Bone marrow (tissue), 2 donors: ENCODE results near the gene WDFY3.
"Not testable (repeated sequence)": the region's sequence is repeated elsewhere in the genome, so short reads cannot be mapped to it uniquely, and the experiment has no call there.

Experiments used
- DNase-seq, 2 donors: peaks; one replicate each; lab custom pipeline; 2025; lab: John Stamatoyannopoulos, UW

Gene WDFY3

GRCh38 chr4:84856468-84857049 is 109.9 kb downstream of the WDFY3 start:
- DNase-seq: no peak

- no peak for DNase-seq
Observed at GRCh38 chr4:84855774-84856173, 110.7 kb downstream of the WDFY3 start.

DNA sequence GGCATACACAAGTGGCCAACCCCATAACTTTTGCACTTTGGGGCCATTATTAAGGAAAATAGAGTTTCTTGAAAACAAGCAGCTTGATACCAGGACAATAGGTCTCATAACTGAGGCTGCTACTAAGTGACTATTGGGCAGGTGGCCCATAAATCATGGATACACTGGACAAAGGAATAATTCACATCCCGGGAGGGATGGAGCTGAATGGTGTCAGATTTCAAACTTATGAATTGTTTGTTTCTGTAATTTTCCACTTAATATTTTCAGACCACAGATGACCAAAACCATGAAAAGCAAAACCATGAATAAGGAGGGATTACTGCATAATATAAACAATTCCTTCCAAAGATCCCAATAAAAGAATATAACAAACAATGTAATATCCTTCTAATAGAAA is 114.4 kb downstream of the WDFY3 start:
- DNase-seq: no peak

- no peak for DNase-seq
Observed at GRCh38 chr4:84849051-84849640, 117.3 kb downstream of the WDFY3 start.

DNA sequence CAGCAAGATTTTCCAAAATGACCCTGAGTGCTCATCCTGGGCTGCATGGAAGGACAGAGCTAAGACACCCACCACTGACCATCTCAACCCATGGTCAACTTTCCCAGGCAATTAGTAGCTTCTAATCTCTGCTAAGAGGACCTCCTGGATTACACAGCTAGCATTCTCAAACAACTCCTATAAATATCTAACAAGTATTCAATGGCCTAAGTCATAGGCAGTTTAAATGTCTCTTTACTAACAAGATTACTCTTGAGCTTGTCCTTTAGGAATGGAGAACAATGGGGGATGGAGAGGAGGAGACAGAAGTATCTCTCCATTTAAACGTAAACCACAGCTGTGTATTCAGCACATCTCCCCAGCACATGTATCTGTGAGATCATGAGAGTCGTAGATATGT is 118.1 kb downstream of the WDFY3 start:
- DNase-seq: no peak

DNA sequence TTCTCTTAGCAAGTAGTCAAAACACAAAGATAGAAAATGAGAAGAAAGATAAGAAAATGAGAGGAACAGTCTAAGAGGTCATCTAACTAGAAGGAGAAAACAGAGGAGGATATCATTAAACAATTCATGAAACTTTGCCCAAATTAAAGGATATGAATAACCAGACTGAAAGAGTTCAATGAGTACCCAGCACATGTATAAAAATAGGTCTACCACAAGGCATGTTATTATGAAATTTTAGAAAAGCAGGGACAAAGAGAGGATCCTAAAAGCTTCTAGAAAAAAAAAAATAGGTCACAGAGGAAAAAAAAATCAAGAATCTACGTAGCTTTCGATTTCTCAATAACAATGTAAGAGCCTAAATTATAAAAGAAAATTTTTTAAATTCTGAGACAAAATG is 118.5 kb downstream of the WDFY3 start:
- no peak for DNase-seq

- no peak for DNase-seq
Observed at GRCh38 chr4:84846985-84847384, 119.5 kb downstream of the WDFY3 start.

GRCh38 chr4:84841435-84841834 is 125.1 kb downstream of the WDFY3 start:
- DNase-seq: no peak

- no peak for DNase-seq
Observed at GRCh38 chr4:84837751-84838150, 128.7 kb downstream of the WDFY3 start.

GRCh38 chr4:84829633-84830032 is 136.9 kb downstream of the WDFY3 start:
- DNase-seq: not testable (repeated sequence)

DNA sequence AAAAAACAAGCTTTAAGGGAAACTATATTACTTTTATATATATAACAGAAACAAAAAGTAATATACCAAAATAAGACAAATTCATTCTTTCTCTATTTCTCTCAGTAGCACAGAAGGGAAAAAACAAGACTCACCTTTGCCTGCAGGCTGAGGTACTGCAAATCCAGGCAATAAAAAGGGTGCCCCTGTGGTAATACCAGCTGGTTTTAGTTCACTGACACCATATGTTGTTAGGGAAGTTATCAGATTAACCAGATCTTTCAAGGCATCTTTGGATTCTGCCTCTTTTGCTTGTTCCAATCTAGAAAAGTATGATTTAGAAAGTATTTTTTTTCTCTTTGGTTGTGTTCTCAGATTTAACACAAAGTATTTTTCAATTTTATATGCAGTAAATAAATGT is 139.8 kb downstream of the WDFY3 start:
- DNase-seq: no peak

- DNase-seq: no peak
Observed at GRCh38 chr4:84825701-84826341, 140.7 kb downstream of the WDFY3 start.

DNA sequence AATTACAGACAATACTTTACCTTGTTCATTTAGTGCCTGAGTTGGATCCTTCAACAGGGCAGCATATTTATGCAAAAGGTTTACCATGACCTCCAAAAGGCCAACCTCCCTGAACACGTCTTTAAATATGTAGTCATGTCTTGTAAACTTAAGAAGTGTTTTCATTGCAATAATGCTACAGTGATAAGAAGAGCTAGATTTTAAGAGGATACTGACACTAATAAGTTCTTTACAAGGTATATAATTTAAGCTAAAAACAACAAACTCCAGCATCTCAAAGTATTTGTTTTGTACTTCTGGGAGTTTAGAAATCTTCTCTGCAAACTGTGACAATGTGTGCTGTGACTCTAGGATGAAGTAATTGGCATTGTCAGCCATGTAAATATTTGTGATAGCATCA is 145.4 kb downstream of the WDFY3 start:
- DNase-seq: no peak

DNA sequence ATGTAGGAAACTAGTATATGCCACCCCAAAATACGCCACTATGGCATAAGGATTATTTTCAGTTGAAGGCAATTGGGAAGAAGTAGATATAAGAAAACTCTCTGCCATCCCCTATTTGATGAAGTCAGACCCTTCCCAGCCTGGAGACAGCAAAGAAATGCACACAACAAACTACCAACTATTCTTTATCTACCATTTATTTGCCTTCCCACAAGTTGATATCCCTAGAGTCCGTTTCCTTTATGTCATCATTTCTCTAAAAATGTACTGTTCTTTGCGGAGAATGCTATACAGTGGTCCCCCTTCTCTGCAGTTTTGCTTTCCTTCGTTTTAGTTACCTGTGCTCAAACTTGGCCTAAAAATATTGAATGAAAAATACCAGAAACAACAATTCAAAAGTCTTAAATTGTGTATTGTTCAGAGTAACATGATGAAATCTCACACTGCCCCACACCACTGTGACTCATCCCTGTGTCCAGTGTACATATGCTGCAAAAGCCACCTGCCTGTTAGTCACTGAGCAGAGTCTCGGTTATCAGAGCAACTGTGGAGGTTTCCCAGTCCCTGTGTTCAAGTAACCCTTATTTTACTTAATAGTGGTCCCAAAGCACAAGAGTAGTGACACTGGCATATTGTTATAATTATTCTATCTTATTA is 152.3 kb downstream of the WDFY3 start:
- no peak for DNase-seq

GRCh38 chr4:84809946-84810345 is 156.5 kb downstream of the WDFY3 start:
- DNase-seq: no peak

DNA sequence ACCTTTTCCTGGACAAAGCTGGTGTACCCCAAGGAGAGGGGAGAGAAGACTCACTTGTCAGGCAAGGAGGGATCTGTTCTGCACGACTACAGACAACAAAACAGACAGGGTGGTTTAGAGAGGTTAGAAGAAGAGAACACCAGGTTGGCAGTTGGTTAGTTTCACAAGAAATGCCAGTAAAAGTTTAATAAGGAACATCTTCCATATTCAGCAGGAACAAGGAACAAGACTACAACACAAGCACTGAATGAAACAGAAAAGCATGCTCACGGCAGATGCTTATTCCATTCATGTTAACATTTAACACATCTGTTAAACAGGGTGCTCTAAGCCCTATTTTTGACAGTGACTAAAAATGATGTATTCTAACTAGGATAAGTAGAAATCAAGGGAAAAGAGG is 158.2 kb downstream of the WDFY3 start:
- DNase-seq: no peak

- not testable (repeated sequence) for DNase-seq
Observed at GRCh38 chr4:84806541-84806940, 159.9 kb downstream of the WDFY3 start.

GRCh38 chr4:84804136-84804535 is 162.4 kb downstream of the WDFY3 start:
- DNase-seq: no peak

- no peak for DNase-seq
Observed at GRCh38 chr4:84803720-84804119, 162.8 kb downstream of the WDFY3 start.

- no peak for DNase-seq
Observed at GRCh38 chr4:84803116-84803515, 163.4 kb downstream of the WDFY3 start.

GRCh38 chr4:84800256-84800655 is 166.2 kb downstream of the WDFY3 start:
- DNase-seq: no peak

- no peak for DNase-seq
Observed at GRCh38 chr4:84799318-84799717, 167.2 kb downstream of the WDFY3 start.

GRCh38 chr4:84796394-84796793 is 170.1 kb downstream of the WDFY3 start:
- DNase-seq: no peak
